Natural killer cell treated with Interleukin-12 subunit alpha and Interleukin-12 subunit beta and Interleukin-15 and Interleukin-18, amount 100 ng/mL, for 72 hours (primary cell): Measurements from ENCODE around the gene TIMM44. TPM values are rescaled to one million over a fixed set of nuclear protein-coding genes. Genes with fewer than 3 reads are reported as not detected.
"Not testable (repeated sequence)": the region's sequence is repeated elsewhere in the genome, so short reads cannot be mapped to it uniquely, and the experiment has no call there.

Source experiments
- ATAC-seq, 2 donors: fragments of 150-1000 bp; cut with Tn5 transposase in 1 of 2; sonication (Bioruptor Pico), chemical (Tn5 transposase) in 1 of 2; 2 replicates each; pipeline ENCODE4 v1.10.0; 2021
- DNase-seq: peaks from one replicate; pipeline ENCODE4 v3.0.0; 2022; ENCODE audit warnings: low spot score
- H3K27ac Mint-ChIP-seq, 2 donors: 1 replicate in 1 of 2; 2 replicates in 1 of 2; pipeline ENCODE4 v1.8.0; 2022; ENCODE audit warnings: mixed read lengths in 2 of 2, mild to moderate bottlenecking in 1 of 2, moderate library complexity in 1 of 2
- H3K27me3 Mint-ChIP-seq, 2 donors: 1 replicate in 1 of 2; 2 replicates in 1 of 2; pipeline ENCODE4 v1.8.0; 2022; ENCODE audit warnings: mixed read lengths in 2 of 2
- H3K36me3 Mint-ChIP-seq: one replicate; pipeline ENCODE4 v1.8.0; 2022; ENCODE audit warnings: mixed read lengths
- H3K4me1 Mint-ChIP-seq, 2 donors: 1 replicate in 1 of 2; 2 replicates in 1 of 2; pipeline ENCODE4 v1.8.0; 2022; ENCODE audit warnings: low read depth in 2 of 2, mixed read lengths in 2 of 2, mild to moderate bottlenecking in 1 of 2
- H3K4me3 Mint-ChIP-seq: one replicate; pipeline ENCODE4 v1.8.0; 2022; ENCODE audit warnings: mixed read lengths
- H3K9me3 Mint-ChIP-seq: 2 replicates; pipeline ENCODE4 v1.8.0; 2022; ENCODE audit warnings: mixed read lengths
- total RNA-seq, 2 donors: library from RNA; stranded (reverse); gene quantifications; one replicate each; pipeline ENCODE4 v1.2.3, GENCODE V29; 2022

TIMM44 gene
- total RNA-seq, 2 donors from 2014 or later: 76.0 to 126 TPM

DNA sequence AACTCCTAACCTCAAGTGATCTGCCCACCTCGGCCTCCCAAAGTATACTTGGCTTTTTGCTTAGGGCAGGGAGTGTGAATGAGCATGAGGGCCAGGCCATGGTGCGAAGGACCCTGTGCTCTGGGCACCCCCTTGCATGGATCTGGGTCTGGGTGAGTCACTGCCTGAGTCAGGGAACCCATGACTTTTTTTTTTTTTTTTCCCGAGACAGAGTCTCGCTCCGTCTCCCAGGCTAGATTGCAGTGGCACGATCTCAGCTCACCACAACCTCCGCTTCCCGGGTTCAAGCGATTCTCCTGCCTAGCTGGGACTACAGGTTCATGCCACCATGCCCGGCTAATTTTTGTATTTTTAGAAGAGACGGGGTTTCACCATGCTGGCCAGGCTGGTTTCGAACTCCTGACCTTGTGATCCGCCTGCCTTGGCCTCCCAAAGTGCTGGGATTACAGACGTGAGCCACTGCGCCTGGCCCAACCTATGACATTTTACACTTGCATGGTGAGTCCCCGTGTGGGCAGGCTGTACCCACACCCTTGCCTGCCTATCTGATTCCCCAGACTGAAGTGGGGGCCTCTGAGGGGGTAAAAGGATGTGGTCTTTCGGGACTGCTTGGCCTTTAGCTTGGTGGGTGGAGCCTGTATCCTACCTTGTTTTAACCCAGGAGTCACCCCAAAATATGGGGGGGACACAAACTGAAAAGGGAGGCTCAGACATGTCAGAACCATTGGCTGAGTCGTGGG, 49.9 kb downstream of the TIMM44 start:
- not testable (repeated sequence) for H3K36me3 Mint-ChIP-seq, H3K27ac Mint-ChIP-seq, DNase-seq, H3K27me3 Mint-ChIP-seq, H3K4me3 Mint-ChIP-seq, ATAC-seq, H3K4me1 Mint-ChIP-seq, H3K9me3 Mint-ChIP-seq

DNA sequence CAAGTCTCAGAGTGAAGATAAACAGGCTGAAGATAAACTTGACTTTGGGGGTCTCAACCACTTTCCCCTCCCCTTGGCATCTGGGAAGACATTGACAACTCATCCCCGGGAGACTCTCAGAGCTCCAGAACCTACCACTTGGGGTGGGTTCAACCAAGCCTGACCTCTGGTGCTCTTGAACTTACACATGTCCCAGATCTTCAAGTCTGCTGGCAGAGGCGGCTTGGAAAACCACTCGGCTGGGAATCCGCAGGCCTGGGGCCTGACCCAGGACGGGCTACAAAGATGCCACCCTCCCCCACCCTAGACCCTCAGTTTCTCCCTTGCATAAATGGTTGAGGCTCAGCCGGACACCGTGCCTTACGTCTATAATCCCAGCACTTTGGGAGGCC, 54.6 kb downstream of the TIMM44 start:
- Mint-ChIP-seq H3K4me1 (peaks cover 0 to 2% of the 10 kb centered on the region in 2 donors), H3K27me3 (peaks cover 2 to 7% of the 10 kb centered on the region in 2 donors), H3K4me3 (no peak overlapping the region), H3K27ac (no peak overlapping the region), H3K36me3 (no peaks in the 10 kb centered on the region), H3K9me3 (no peaks in the 10 kb centered on the region)
- ATAC-seq: no peak
- DNase-seq: no peak

DNA sequence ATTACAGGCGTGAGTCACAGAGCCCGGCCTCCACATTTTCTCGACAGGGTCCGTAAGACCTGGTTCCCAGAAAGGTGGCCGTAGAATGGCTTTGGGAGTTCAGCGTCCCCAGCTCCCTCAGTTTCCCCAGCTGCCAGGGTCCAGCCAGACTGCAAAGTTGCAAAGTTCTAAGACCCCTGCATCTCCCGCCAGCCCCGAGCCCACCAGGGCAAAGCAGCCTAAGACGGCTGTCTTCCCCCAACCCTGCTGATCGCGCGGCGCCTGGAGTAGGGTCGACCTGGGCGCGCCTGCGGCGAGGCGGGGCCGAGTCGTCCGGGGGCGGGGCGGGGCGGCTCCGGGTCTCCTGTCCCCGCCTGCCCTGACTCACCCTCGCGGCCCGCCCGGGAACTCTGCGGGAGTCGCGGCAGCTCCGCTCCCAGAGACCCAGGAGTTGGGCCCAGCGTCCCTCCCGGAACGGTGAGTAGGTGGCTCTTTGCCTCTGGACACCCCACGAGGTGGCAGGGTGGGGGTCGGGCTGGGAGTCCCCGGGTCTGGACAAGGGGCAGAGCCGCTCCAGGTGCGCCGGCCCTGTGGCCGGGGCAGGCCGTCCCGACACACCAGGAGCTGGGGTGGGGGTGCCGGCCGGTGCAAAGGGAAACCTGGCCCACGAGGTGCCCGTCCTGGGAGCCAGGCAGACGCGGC, 55.2 kb downstream of the TIMM44 start, which contains the start of gene LRRC8E:
Gene LRRC8E (plus strand): TSS at position 366 of the 681 bp plus-strand sequence. CDS start 7,094 bp downstream, outside the sequence.
- Mint-ChIP-seq H3K9me3 (no peaks in the 10 kb centered on the region), H3K4me3 (no peak within 1 kb of the TSS), H3K4me1 (peaks cover 0 to 2% of the 10 kb centered on the region in 2 donors), H3K27me3 (peaks cover 2 to 7% of the 10 kb centered on the region in 2 donors), H3K36me3 (no peaks in the 10 kb centered on the region), H3K27ac (no peak within 1 kb of the TSS)
- DNase-seq: no peak
- ATAC-seq: peak in 1 of 2 donors; percentile 82

DNA sequence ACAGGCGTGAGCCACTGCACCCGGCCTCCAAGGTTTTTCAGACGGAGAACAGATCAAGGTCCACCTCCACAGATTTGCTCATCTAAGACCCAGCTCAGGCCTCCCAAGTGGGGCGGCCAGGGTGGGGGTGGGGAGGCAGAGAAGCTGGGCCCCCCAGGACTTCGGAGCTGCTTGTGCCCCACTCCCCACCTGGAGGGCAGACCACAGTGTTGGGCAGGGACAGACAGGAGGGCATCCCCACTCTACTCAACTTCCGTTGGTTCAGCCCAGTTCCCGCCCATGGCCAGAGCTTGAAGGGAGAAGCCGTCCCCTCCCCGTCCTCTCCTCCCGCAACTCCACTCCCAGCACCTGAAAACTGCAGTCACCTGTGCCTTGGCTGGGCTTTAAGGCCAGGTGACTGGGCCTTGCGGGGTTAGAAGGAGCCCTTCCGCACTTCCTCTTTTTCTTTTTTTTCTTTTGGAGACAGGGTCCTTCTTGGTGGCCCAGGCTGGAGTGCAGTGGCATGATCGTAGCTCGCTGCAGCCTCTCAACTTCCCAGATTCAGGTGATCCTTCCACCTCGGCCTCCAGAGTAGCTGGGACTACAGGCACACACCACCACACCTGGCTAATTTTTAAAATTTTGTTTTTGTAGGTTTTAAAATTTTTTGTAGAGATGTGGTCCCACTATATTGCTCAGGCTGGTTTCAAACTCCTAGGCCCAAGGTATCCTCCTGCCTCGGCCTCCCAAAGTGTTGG, 55.9 kb downstream of the TIMM44 start:
- Mint-ChIP-seq H3K36me3 (no peaks in the 10 kb centered on the region), H3K9me3 (no peaks in the 10 kb centered on the region), H3K27me3 (peaks cover 2 to 7% of the 10 kb centered on the region in 2 donors), H3K4me3 (no peak overlapping the region), H3K4me1 (peaks cover 0 to 2% of the 10 kb centered on the region in 2 donors), H3K27ac (no peak overlapping the region)
- no peak for ATAC-seq
- DNase-seq: no peak

DNA sequence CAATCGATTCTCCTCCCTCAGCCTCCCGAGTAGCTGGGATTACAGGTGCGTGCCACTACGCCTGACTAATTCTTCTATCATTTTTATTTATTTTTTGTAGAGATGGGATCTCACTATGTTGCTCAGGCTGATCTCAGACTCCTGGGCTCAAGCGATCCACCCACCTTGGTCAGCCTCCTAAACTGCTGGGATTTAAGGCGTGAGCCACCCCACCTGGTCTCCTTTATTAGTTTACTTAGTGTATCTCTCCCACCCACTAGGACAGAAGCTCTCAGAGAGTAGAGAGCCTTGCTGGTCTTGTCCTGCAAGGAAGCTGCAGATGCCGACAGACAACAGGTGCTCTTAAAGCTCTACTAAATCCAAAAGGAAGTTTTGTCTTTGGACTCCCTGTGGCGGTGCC, 57.6 kb downstream of the TIMM44 start:
- Mint-ChIP-seq H3K27me3 (peaks cover 2 to 7% of the 10 kb centered on the region in 2 donors), H3K27ac (no peak overlapping the region), H3K4me3 (no peak overlapping the region), H3K36me3 (no peaks in the 10 kb centered on the region), H3K9me3 (no peaks in the 10 kb centered on the region), H3K4me1 (peaks cover 0 to 2% of the 10 kb centered on the region in 2 donors)
- DNase-seq (no peak), ATAC-seq (no peak)

DNA sequence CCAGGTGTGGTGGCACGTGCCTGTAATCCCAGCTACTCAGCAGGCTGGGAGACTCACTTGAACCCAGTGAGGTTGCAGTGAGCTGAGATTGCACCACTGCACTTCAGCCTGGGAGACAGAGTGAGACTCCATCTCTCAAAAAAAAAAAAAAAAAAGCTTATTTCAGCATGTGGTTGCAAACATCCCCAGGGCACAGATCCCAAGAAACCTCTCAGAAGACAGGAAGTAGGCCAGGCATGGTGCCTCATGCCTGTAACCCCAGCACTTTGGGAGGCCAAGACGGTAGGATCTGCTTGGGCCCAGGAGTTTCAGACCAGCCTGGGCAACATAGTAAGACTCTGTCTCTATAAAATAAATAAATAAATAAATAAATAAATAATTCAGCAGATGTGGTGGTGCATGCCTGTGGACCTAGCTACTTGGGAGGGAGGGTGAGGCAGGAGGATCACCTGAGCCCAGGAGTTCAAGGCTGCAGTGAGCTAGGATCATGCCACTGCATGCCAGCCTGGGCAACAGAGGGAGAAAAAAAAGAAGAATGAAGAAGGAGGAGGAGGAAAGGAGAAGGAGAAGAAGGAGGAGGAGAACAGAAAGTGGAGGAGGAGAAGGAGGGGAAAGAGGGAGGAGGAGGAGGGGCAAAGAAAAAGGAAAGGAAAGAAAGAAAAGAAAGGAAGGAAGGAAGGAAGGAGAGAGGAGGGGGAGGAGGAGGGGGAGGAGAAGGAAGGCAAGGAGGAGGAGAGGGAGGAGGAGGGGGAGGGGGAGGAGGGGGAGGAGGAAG, 59.5 kb downstream of the TIMM44 start:
- DNase-seq: no peak
- Mint-ChIP-seq H3K27ac (no peak overlapping the region), H3K9me3 (no peaks in the 10 kb centered on the region), H3K4me1 (peaks cover 0 to 2% of the 10 kb centered on the region in 2 donors), H3K36me3 (no peaks in the 10 kb centered on the region), H3K27me3 (peaks cover 2 to 7% of the 10 kb centered on the region in 2 donors), H3K4me3 (no peak overlapping the region)
- no peak for ATAC-seq

DNA sequence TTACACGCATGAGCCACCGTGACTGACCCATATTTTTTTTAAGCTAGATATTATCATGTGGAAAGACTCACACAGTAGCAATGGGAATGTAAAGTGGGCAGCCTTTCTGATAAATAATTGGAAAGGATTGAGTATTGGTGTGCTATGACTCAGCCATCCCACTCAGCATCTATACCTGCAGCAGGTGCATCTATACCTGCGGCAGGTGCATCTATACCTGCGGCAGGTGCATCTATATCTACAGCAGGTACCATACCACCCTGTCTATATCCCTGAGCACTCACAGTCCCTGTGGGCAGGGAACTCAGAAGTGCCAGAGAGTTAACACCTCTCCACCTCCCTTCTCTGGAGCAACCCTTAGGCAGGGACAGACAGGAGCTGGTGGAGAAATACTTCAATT, 60.4 kb downstream of the TIMM44 start:
- Mint-ChIP-seq H3K4me1 (peaks cover 0 to 2% of the 10 kb centered on the region in 2 donors), H3K9me3 (no peaks in the 10 kb centered on the region), H3K36me3 (no peaks in the 10 kb centered on the region), H3K27me3 (peaks cover 2 to 7% of the 10 kb centered on the region in 2 donors), H3K27ac (no peak overlapping the region), H3K4me3 (no peak overlapping the region)
- DNase-seq: no peak
- no peak for ATAC-seq

DNA sequence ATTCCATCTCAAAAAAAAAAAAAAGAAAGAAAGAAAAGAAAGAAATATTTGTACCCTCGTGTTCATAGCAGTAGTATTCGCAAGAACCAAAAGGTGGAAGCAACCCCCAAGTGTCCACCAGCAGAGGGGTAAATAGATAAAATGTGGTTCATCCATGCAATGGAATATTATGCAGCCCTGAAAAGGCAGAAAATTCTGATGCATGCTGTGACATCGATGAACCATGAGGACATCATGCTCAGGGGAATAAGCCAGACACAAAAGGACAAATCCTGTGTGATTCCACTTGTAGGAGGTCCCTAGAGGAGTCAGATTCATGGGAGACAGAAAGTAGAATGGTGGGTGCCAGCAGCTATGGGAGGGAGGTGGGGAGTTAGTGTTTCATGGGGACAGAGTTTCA, 61.6 kb downstream of the TIMM44 start:
- no peak overlapping the region for H3K4me3 Mint-ChIP-seq
- no peak overlapping the region for H3K27ac Mint-ChIP-seq
- H3K9me3 Mint-ChIP-seq: no peaks in the 10 kb centered on the region
- no peaks in the 10 kb centered on the region for H3K36me3 Mint-ChIP-seq
- ATAC-seq (no peak), DNase-seq (no peak)
- peaks cover 0 to 2% of the 10 kb centered on the region in 2 donors for H3K4me1 Mint-ChIP-seq
- H3K27me3 Mint-ChIP-seq: no peaks in the 10 kb centered on the region

DNA sequence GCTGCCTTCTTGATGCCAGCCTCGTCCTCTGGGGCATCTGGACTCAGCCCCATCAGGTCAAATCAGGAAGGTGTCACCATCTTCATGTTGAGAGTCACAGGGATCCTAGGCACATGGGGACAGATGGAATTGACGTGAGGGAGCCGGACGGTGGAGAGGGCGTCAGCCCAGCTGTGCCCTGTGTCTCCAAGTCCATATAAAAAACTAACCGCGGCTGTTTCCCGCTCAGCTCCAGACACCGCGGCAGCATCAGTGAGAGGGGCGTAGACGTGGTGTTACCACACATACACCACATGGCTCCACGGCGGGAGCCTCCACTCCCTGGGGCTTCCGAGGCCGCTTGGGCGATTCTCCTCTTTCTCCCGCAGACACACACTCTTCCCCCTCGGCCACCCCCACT, 63.6 kb downstream of the TIMM44 start:
- H3K4me1 Mint-ChIP-seq: peaks cover 0 to 2% of the 10 kb centered on the region in 2 donors
- ATAC-seq: peak in 1 of 2 donors; percentile 27
- H3K9me3 Mint-ChIP-seq: no peaks in the 10 kb centered on the region
- no peaks in the 10 kb centered on the region for H3K27me3 Mint-ChIP-seq
- no peak overlapping the region for H3K27ac Mint-ChIP-seq
- no peak overlapping the region for H3K4me3 Mint-ChIP-seq
- no peaks in the 10 kb centered on the region for H3K36me3 Mint-ChIP-seq
- no peak for DNase-seq

DNA sequence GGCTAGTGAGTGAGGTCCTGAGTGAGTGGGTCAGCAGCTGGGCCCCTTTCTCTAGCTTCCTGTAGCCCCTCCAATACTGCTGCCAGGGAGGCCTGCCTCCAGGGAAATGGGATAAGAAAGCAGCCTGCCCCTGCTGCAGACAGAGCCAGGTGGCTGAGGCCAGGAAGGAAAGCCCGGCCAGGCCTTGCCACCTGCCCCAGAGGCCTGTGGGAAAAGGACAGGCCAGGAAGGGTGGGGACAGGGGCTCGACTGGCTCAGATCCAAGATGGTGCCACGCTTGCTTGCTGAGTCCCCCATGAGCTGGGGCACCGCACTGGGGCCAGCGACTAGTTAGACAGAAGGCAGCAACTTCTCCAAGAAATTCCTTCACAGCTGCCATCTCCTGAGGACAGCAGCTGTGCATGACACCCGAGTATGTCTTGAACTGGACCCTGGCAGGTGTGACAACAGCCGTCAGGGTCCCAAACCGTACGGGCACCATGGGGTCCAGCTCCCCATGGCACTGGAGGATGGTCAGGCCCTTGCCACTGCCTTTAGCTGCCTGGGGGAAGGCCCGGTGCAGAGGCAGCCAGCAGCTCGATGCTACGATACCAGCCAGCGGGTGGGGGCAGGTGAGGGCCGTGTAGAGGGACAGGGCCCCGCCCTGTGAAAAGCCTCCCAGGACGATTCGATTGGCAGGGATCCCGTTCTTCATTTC, 64.2 kb downstream of the TIMM44 start:
- Mint-ChIP-seq H3K4me3 (no peak overlapping the region), H3K27me3 (no peaks in the 10 kb centered on the region), H3K36me3 (no peaks in the 10 kb centered on the region), H3K27ac (no peak overlapping the region), H3K9me3 (no peaks in the 10 kb centered on the region), H3K4me1 (peaks cover 0 to 5% of the 10 kb centered on the region in 2 donors)
- ATAC-seq (peak; percentile 21 to 57), DNase-seq (no peak)

DNA sequence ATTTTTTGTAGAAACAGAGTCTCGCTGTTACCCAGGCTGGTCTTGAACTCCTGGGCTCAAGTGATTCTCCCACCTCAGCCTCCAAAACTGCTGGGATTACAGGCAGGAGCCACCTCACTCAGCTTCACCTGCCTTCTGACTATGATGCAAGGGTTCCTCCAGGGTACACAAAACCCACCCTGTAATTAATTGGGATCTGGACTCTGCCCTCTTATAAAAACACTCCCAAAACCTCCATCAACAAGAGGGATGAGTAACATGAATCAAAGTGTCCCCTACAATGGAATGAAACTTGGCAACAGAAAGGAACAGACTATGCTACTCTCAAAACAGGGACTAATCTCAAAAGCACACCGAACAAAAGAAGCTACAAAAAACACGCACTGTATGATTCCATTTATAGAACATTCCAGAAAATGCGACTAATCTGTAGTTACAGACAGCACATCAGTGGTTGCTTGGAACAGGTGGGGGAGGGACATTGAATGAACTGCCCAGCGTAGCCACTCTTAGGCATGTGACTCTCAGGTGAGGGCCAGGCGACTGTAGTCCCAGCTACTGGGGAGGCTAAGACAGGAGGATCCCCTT, 66.1 kb downstream of the TIMM44 start:
- ATAC-seq (no peak), DNase-seq (no peak)
- H3K9me3 Mint-ChIP-seq: no peaks in the 10 kb centered on the region
- H3K4me3 Mint-ChIP-seq: no peak overlapping the region
- peaks cover 0 to 4% of the 10 kb centered on the region in 2 donors for H3K4me1 Mint-ChIP-seq
- no peaks in the 10 kb centered on the region for H3K36me3 Mint-ChIP-seq
- H3K27me3 Mint-ChIP-seq: no peaks in the 10 kb centered on the region
- H3K27ac Mint-ChIP-seq: no peak overlapping the region
